ENCODE data around the gene CACHD1.
"Not testable (repeated sequence)": the region's sequence is repeated elsewhere in the genome, so short reads cannot be mapped to it uniquely, and the experiment has no call there.

CACHD1 gene

GRCh38 chr1:64701886-64702285, 232.0 kb downstream of the CACHD1 start:
- H3K4me3 ChIP-seq (ENCODE audit: control insufficient read depth, low read depth, low read length) = no peak overlapping the region
- no peak for DNase-seq (ENCODE audit: low read depth)
- no peak for TF ChIP-seq CTCF (IDR thresholded peaks at IDR 0.05; ENCODE audit: control insufficient read depth, insufficient read depth, low read depth, low read length, missing control alignments)

GRCh38 chr1:64702670-64703069, 232.7 kb downstream of the CACHD1 start:
- not testable (repeated sequence) for DNase-seq (ENCODE audit: low read depth); H3K4me3 ChIP-seq (ENCODE audit: control insufficient read depth, low read depth, low read length)

GRCh38 chr1:64703600-64703999, 233.7 kb downstream of the CACHD1 start:
- H3K4me3 ChIP-seq (ENCODE audit: control insufficient read depth, low read depth, low read length) = no peak overlapping the region
- DNase-seq (ENCODE audit: low read depth) = no peak
- TF ChIP-seq CTCF (IDR thresholded peaks at IDR 0.05; ENCODE audit: control insufficient read depth, insufficient read depth, low read depth, low read length, missing control alignments) = no peak

- no peak overlapping the region for H3K4me3 ChIP-seq (ENCODE audit: control insufficient read depth, low read depth, low read length)
- no peak for DNase-seq (ENCODE audit: low read depth)
- no peak for TF ChIP-seq CTCF (IDR thresholded peaks at IDR 0.05; ENCODE audit: control insufficient read depth, insufficient read depth, low read depth, low read length, missing control alignments)
Observed at GRCh38 chr1:64705591-64705990, 235.7 kb downstream of the CACHD1 start.

GRCh38 chr1:64711266-64711665, 241.3 kb downstream of the CACHD1 start:
- TF ChIP-seq CTCF (IDR thresholded peaks at IDR 0.05; ENCODE audit: control insufficient read depth, insufficient read depth, low read depth, low read length, missing control alignments) = no peak
- DNase-seq (ENCODE audit: low read depth) = no peak
- H3K4me3 ChIP-seq (ENCODE audit: control insufficient read depth, low read depth, low read length) = no peak overlapping the region

- TF ChIP-seq CTCF (IDR thresholded peaks at IDR 0.05; ENCODE audit: control insufficient read depth, insufficient read depth, low read depth, low read length, missing control alignments) = no peak
- H3K4me3 ChIP-seq (ENCODE audit: control insufficient read depth, low read depth, low read length) = no peak overlapping the region
- no peak for DNase-seq (ENCODE audit: low read depth)
Observed at GRCh38 chr1:64712049-64712448, 242.1 kb downstream of the CACHD1 start.

- H3K4me3 ChIP-seq (ENCODE audit: control insufficient read depth, low read depth, low read length) = no peak overlapping the region
- no peak for DNase-seq (ENCODE audit: low read depth)
- TF ChIP-seq CTCF (IDR thresholded peaks at IDR 0.05; ENCODE audit: control insufficient read depth, insufficient read depth, low read depth, low read length, missing control alignments) = no peak
Observed at GRCh38 chr1:64715186-64715585, 245.3 kb downstream of the CACHD1 start.

Measured in AG09309 (cell line).